BJ (cell line): ENCODE data around the gene RAET1E. TPM values are rescaled to one million over a fixed set of nuclear protein-coding genes. Genes with fewer than 3 reads are reported as not detected.
"Not testable (repeated sequence)": the region's sequence is repeated elsewhere in the genome, so short reads cannot be mapped to it uniquely, and the experiment has no call there.

Experiments
- CTCF ChIA-PET: fragments of 350-600 bp; formaldehyde crosslinking; extraction: SDS; loops from one replicate; lab custom pipeline; 2021; ENCODE audit warnings: antibody characterized with exemption, inconsistent platforms; lab: Yijun Ruan, JAX
- POLR2A ChIA-PET: fragments of 300-600 bp; sonication (Branson Sonifier 250); formaldehyde crosslinking; extraction: SDS; loops from one replicate; lab custom pipeline; 2021; ENCODE audit warnings: antibody characterized with exemption; lab: Charles Lee
- DNase-seq: peaks from one replicate; pipeline ENCODE4 v3.0.0-alpha.2; 2011; ENCODE audit warnings: low read depth
- H3K27me3 ChIP-seq: 2 replicates; pipeline ENCODE4 v1.6.0; 2011; ENCODE audit warnings: low read length; ENCODE audit not compliant: control insufficient read depth, insufficient read depth
- H3K36me3 ChIP-seq: 2 replicates; pipeline ENCODE4 v1.5.1; 2011; ENCODE audit warnings: low read length; ENCODE audit not compliant: control insufficient read depth, insufficient read depth
- H3K4me3 ChIP-seq: 2 replicates; pipeline ENCODE4 v1.5.1; 2011; ENCODE audit warnings: low read depth, mild to moderate bottlenecking, control low read depth, low read length
- polyA plus RNA-seq: library from polyadenylated mRNA; depleted of rRNA; stranded (reverse); fragments of >200 nt; gene quantifications from 2 replicates; pipeline ENCODE4 v1.2.3, GENCODE V29; 2011
- TF ChIP-seq, protein P1 (sequence below): IDR thresholded peaks from 2 replicates; pipeline ENCODE4 v1.5.1; 2011; ENCODE audit warnings: low read depth, mild to moderate bottlenecking, control low read depth, inconsistent platforms, low read length, moderate library complexity; ENCODE audit not compliant: insufficient read depth

Gene RAET1E
- polyA plus RNA-seq, 1 experiment = 0.31 TPM

DNA sequence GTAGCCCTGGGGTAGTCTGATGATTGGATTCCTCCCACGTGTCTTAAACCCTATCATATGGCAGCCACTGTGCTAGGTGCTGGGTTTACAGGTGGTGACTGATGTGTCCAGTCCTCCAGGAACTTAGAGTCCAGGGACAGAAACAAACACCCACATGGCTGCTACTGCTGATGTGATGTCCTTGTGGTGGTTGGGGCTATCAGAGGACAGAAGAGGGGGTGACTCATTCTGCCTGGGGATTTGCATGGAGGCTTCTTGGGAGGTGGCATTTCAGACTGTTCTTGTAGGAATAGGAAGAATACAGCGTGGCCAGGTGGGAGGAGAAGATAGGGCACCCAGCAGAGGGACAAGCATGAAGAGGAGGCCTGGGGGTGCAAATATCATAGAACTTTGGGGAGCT, 15.2 kb upstream of the RAET1E start:
- Histone ChIP-seq H3K4me3 (no peak overlapping the region), H3K27me3 (peaks cover 10% of the 10 kb centered on the region), H3K36me3 (no peaks in the 10 kb centered on the region)
- CTCF ChIA-PET = interaction anchor here (0.8 kb wide), 1 partner anchor 78 kb away, joined by 4 read pairs; no protein-coding TSS in a partner anchor
- POLR2A ChIA-PET = no interaction called here
- no peak for DNase-seq
- TF ChIP-seq, protein P1, sequence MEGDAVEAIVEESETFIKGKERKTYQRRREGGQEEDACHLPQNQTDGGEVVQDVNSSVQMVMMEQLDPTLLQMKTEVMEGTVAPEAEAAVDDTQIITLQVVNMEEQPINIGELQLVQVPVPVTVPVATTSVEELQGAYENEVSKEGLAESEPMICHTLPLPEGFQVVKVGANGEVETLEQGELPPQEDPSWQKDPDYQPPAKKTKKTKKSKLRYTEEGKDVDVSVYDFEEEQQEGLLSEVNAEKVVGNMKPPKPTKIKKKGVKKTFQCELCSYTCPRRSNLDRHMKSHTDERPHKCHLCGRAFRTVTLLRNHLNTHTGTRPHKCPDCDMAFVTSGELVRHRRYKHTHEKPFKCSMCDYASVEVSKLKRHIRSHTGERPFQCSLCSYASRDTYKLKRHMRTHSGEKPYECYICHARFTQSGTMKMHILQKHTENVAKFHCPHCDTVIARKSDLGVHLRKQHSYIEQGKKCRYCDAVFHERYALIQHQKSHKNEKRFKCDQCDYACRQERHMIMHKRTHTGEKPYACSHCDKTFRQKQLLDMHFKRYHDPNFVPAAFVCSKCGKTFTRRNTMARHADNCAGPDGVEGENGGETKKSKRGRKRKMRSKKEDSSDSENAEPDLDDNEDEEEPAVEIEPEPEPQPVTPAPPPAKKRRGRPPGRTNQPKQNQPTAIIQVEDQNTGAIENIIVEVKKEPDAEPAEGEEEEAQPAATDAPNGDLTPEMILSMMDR = no peak

DNA sequence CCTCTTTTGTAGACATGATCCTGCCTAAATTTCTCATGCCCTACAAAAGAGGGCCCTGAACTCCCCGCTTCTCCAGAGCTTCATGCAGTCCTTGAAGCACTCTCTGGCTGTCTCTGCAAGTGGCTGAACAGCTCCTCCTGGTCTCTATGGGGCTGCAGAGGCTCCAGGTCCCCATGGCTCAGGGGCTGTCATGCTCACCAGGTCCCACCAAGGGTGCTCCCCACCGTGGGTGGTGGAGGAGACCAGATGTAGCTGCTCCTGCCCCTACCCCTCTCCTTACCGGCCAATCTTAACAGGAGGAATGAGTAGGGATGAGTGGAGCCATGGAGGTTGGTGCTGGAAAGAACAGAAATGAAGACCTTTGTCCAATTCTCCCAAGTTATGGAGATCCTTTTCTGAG, 14.8 kb upstream of the RAET1E start:
- H3K4me3 ChIP-seq, DNase-seq, H3K36me3 ChIP-seq, POLR2A ChIA-PET: not testable (repeated sequence)
- H3K27me3 ChIP-seq = peaks cover 10% of the 10 kb centered on the region
- CTCF ChIA-PET = interaction anchor here (0.8 to 1.4 kb wide), 3 partner anchors 11 to 77 kb away, joined by 3 to 5 read pairs (median 4); no protein-coding TSS in a partner anchor

DNA sequence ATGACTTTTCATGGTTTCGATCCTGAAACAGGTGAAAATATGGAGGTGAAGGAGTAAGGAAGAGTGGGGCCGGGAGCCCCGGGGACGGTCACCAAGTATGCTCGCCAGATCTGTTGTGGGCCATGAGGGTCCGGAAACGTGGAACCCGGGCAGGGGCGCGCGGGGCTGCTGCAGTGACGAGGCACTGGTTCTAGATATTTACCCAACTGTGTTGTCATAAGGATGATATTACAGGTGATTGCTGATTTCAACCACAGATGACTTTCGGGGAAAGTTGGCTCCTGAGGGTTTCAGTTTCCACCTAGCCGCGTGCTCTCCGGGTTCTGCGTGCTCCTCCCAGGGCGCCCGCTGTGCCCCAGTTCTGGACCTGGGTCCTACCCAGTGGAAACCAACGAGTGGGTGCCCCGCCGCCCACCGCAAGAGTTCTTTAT, 12.8 kb upstream of the RAET1E start:
- TF ChIP-seq, protein P1 = no peak
- Histone ChIP-seq H3K36me3 (no peaks in the 10 kb centered on the region), H3K27me3 (peaks cover 7% of the 10 kb centered on the region), H3K4me3 (no peak overlapping the region)
- ChIA-PET POLR2A (no interaction called here), CTCF (no interaction called here)
- no peak for DNase-seq

DNA sequence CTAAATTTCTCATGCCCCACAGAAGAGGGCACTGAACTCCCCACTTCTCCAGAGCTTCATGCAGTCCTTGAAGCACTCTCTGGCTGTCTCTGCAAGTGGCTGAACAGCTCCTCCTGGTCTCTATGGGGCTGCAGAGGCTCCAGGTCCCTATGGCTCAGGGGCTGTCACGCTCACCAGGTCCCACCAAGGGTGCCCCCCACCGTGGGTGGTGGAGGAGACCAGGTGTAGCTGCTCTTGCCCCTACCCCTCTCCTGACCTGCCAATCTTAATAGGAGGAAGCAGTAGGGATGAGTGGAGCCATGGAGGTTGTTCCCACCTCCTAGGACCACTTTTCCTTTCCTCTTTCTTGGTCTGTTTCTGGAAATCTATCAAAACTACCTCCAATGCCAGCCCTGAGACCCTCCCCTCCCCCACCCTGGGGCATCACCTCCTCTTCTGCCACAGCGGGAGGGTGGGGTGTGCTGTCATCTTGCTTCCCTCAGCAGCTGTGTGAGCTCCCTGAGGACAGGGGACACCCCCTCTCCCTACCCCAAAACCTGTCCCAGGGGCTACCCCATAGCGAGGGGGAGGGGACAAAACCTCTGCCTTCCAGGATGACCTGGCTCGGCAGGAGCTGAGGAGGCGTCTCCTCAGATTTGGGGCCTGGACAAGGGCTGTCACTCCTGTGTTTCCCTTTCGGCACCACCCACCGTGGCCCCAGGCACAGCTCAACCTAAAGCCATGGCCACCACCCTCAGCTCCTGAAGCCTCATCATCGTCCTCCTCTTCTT, 12.0 kb upstream of the RAET1E start:
- Histone ChIP-seq H3K27me3 (peaks cover 7% of the 10 kb centered on the region), H3K36me3 (no peaks in the 10 kb centered on the region), H3K4me3 (no peak overlapping the region)
- ChIA-PET POLR2A (no interaction called here), CTCF (interaction anchor here (1.0 to 1.3 kb wide), 2 partner anchors 25 to 74 kb away, joined by 3 to 4 read pairs; no protein-coding TSS in a partner anchor)
- TF ChIP-seq, protein P1 = no peak
- no peak for DNase-seq

DNA sequence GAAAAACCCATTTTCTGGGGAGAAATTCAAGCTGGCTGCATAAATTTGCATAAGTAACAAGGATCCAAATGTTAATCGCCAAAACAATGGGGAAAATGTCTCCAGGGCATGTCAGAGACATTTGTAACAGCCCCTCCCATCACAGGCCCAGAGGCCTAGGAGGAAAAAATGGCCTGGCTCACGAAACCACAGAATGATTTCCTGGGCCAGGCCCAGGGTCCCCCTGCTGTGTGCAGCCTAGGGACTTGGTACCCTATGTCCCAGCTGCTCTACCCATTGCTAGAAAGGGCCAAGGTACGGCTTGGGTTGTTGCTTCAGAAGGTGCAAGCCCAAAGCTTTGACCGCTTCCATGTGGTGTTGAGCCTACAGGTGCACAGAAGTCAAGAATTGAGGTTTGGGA, 10.6 kb upstream of the RAET1E start:
- H3K27me3 ChIP-seq, H3K36me3 ChIP-seq, DNase-seq, CTCF ChIA-PET, H3K4me3 ChIP-seq, POLR2A ChIA-PET: not testable (repeated sequence)

DNA sequence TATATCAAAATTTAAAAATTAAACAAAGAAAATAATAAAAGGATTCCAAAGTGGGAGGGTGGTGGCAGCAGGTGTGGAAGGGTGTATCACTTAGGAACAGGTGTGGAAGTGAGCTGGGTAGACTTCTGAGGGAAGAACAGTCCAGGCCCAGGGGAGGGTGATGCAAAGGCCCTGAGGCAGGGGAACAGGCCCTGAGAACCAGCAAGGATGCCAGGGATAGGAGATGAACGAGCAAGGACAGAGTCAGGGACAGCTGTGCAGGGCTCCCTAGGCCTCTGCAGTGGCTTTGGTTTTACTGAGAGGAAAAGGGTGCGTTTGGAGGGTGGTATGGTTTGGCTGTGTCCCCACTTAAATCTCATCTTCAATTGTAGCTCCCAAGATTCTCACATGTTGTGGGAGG, 9.4 kb upstream of the RAET1E start:
- Histone ChIP-seq H3K36me3 (no peaks in the 10 kb centered on the region), H3K4me3 (no peak overlapping the region), H3K27me3 (peaks cover 3% of the 10 kb centered on the region)
- DNase-seq = no peak
- ChIA-PET POLR2A (no interaction called here), CTCF (interaction anchor here (2.5 kb wide), 1 partner anchor 72 kb away, joined by 7 read pairs; no protein-coding TSS in a partner anchor)
- TF ChIP-seq, protein P1 = no peak
